Measurements from ENCODE around the gene DAP. TPM values are rescaled to one million over a fixed set of nuclear protein-coding genes. Genes with fewer than 3 reads are reported as not detected.

DAP gene
- total and polyA plus RNA-seq, 2 experiments from 2014 or later = 35.7 to 37.6 TPM

GRCh38 chr5:10673017-10673389, 88.0 kb downstream of the DAP start:
- no peak for ATAC-seq
- TF ChIP-seq CTCF (conservative IDR thresholded peaks at IDR 0.05; ENCODE audit: low read depth in 2 of 2) = no peak
- peaks cover 12% of the 10 kb centered on the region; the same call in 2 of the 3 replicates for H3K9me3 Mint-ChIP-seq

GRCh38 chr5:10672146-10673016, 88.7 kb downstream of the DAP start:
- H3K4me3 ChIP-seq = no peak overlapping the region
- no peaks in the 10 kb centered on the region for H3K36me3 ChIP-seq (ENCODE audit: insufficient read depth)
- H3K9me2 ChIP-seq (ENCODE audit: insufficient read depth) = peaks cover 7% of the 10 kb centered on the region; the same call in 1 of the 2 replicates
- TF ChIP-seq ZNF462 (CRISPR knock-in tag; IDR thresholded peaks at IDR 0.05) = no peak
- no peak for TF ChIP-seq ZNF331 (CRISPR knock-in tag; IDR thresholded peaks at IDR 0.05; ENCODE audit: low read depth)
- TF ChIP-seq EZH2 (IDR thresholded peaks at IDR 0.05; ENCODE audit: low read depth, unreplicated experiment) = no peak
- no peak for TF ChIP-seq CREB1 (CRISPR knock-in tag; IDR thresholded peaks at IDR 0.05; ENCODE audit: low read depth)
- no peak for TF ChIP-seq NANOG (IDR thresholded peaks at IDR 0.05; ENCODE audit: borderline replicate concordance)
- TF ChIP-seq POLR2AphosphoS5 (IDR thresholded peaks at IDR 0.05; ENCODE audit: low read depth) = no peak
- no peak for TF ChIP-seq ETS1 (IDR thresholded peaks at IDR 0.05)
- no peak for TF ChIP-seq EZH2phosphoT487 (IDR thresholded peaks at IDR 0.05; ENCODE audit: unreplicated experiment)
- no peak for TF ChIP-seq STAT1 (IDR thresholded peaks at IDR 0.05; ENCODE audit: unreplicated experiment)

More at GRCh38 chr5:10673017-10673389, 88.0 kb downstream of the DAP start:
- no peak overlapping the region for H3K4me3 ChIP-seq
- H3K27ac Mint-ChIP-seq = no peak overlapping the region
- no peak overlapping the region for H3K4me2 ChIP-seq
- no peaks in the 10 kb centered on the region for H3K79me2 ChIP-seq (replicated peaks; ENCODE audit: insufficient read depth)
- no peaks in the 10 kb centered on the region for H3K4me1 ChIP-seq (ENCODE audit: insufficient read depth)
- H3K4me3 Mint-ChIP-seq = no peak overlapping the region
- H3K9me2 ChIP-seq (ENCODE audit: insufficient read depth) = peaks cover 7% of the 10 kb centered on the region; the same call in 1 of the 2 replicates
- DNase-seq (ENCODE audit: low spot score) = no peak
- no peaks in the 10 kb centered on the region for H3K36me3 ChIP-seq (ENCODE audit: insufficient read depth)
- no peak overlapping the region for H3K27ac ChIP-seq (ENCODE audit: low read depth)
- no peaks in the 10 kb centered on the region for H4K20me1 ChIP-seq (replicated peaks; ENCODE audit: insufficient read depth)
- no peaks in the 10 kb centered on the region for H3F3A ChIP-seq (replicated peaks; ENCODE audit: low read depth)
- no peaks in the 10 kb centered on the region for H3K27me3 ChIP-seq (ENCODE audit: insufficient read depth)
- H3K36me3 Mint-ChIP-seq (ENCODE audit: low read depth) = peaks cover 17% of the 10 kb centered on the region
- H2AFZ ChIP-seq = no peak overlapping the region
- H3K4me1 Mint-ChIP-seq = peaks cover 2% of the 10 kb centered on the region; the same call in 2 of the 3 replicates
- H3K27me3 Mint-ChIP-seq (ENCODE audit: insufficient read depth, low read depth, poor library complexity) = peaks cover 14% of the 10 kb centered on the region

More at GRCh38 chr5:10672146-10673016, 88.7 kb downstream of the DAP start:
- DNase-seq (ENCODE audit: low spot score) (no peak), ATAC-seq (no peak)
- H3K79me2 ChIP-seq (replicated peaks; ENCODE audit: insufficient read depth) = no peaks in the 10 kb centered on the region
- no peak overlapping the region for H3K27ac ChIP-seq (ENCODE audit: low read depth)
- peaks cover 12% of the 10 kb centered on the region; the same call in 2 of the 3 replicates for H3K9me3 Mint-ChIP-seq
- peaks cover 14% of the 10 kb centered on the region for H3K27me3 Mint-ChIP-seq (ENCODE audit: insufficient read depth, low read depth, poor library complexity)
- H3K4me1 ChIP-seq (ENCODE audit: insufficient read depth) = no peaks in the 10 kb centered on the region
- H3K4me1 Mint-ChIP-seq = peaks cover 2% of the 10 kb centered on the region; the same call in 2 of the 3 replicates
- no peak overlapping the region for H2AFZ ChIP-seq
- H3K4me3 Mint-ChIP-seq = no peak overlapping the region
- H3K27me3 ChIP-seq (ENCODE audit: insufficient read depth) = no peaks in the 10 kb centered on the region
- H4K20me1 ChIP-seq (replicated peaks; ENCODE audit: insufficient read depth) = no peaks in the 10 kb centered on the region
- peaks cover 11% of the 10 kb centered on the region for H3K36me3 Mint-ChIP-seq (ENCODE audit: low read depth)
- no peak overlapping the region for H3K4me2 ChIP-seq
- no peak overlapping the region for H3K27ac Mint-ChIP-seq
- no peaks in the 10 kb centered on the region for H3F3A ChIP-seq (replicated peaks; ENCODE audit: low read depth)
